Neural cell (in vitro differentiated cells): Measurements from ENCODE around the gene VEZF1.

ENCODE experiments used
- EZH2 ChIP-seq: fragments of 200-600, 300-800 bp; shearing (Covaris generic), sonication (generic); IDR thresholded peaks from 2 replicates; pipeline ENCODE4 v1.6.1; 2014; ENCODE audit warnings: antibody characterized with exemption, low read length, borderline replicate concordance, mild to moderate bottlenecking; ENCODE audit not compliant: insufficient read depth, poor library complexity, severe bottlenecking
- POLR2AphosphoS5 ChIP-seq: IDR thresholded peaks from 2 replicates; pipeline ENCODE4 v1.6.1; 2012
- RAD21 ChIP-seq: fragments of 450-650 bp; conservative IDR thresholded peaks from 2 replicates; pipeline ENCODE4 v1.6.1; 2014; ENCODE audit warnings: antibody characterized with exemption, mild to moderate bottlenecking, moderate library complexity
- SMC3 ChIP-seq: fragments of 450-650 bp; conservative IDR thresholded peaks from 2 replicates; pipeline ENCODE4 v1.6.1; 2014; ENCODE audit warnings: antibody characterized with exemption, mild to moderate bottlenecking, moderate library complexity; ENCODE audit not compliant: poor library complexity
- TF ChIP-seq, protein P1 (sequence below): fragments of 450-650 bp; IDR thresholded peaks from 2 replicates; pipeline ENCODE4 v1.5.1; 2014; ENCODE audit warnings: antibody characterized with exemption, mild to moderate bottlenecking, moderate library complexity; ENCODE audit not compliant: poor library complexity, severe bottlenecking

DNA sequence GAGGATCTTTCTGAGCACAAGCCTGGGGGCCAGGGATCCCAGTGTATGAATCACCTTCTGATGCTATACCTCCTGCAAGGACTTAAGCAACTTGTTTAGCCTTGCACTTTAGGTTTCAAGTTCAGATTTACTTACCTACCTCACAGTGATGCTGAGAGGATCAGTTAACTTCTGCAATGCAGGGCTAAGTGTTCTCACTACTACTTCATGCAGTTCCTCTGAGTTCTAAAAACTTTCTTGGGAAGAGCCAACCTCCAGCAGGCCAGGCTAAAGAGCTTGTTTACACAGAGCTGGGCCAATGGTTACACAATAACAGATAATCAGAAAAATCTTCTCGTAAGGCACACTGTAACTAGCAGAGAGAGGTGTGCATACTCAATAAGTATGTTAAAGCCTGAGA is 13.0 kb downstream of the VEZF1 start:
- no peak for TF ChIP-seq EZH2
- TF ChIP-seq, protein P1, sequence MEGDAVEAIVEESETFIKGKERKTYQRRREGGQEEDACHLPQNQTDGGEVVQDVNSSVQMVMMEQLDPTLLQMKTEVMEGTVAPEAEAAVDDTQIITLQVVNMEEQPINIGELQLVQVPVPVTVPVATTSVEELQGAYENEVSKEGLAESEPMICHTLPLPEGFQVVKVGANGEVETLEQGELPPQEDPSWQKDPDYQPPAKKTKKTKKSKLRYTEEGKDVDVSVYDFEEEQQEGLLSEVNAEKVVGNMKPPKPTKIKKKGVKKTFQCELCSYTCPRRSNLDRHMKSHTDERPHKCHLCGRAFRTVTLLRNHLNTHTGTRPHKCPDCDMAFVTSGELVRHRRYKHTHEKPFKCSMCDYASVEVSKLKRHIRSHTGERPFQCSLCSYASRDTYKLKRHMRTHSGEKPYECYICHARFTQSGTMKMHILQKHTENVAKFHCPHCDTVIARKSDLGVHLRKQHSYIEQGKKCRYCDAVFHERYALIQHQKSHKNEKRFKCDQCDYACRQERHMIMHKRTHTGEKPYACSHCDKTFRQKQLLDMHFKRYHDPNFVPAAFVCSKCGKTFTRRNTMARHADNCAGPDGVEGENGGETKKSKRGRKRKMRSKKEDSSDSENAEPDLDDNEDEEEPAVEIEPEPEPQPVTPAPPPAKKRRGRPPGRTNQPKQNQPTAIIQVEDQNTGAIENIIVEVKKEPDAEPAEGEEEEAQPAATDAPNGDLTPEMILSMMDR = no peak
- no peak for TF ChIP-seq POLR2AphosphoS5
- no peak for TF ChIP-seq RAD21
- TF ChIP-seq SMC3 = no peak
